ENCODE measurements around the gene RNF224. TPM values are rescaled to one million over a fixed set of nuclear protein-coding genes. Genes with fewer than 3 reads are reported as not detected.

The RNF224 gene
- total RNA-seq, 1 donor from 2014 or later: not detected

- Histone ChIP-seq H3K79me2 (ENCODE audit: insufficient read depth, low read length) (peaks cover 78% of the 10 kb centered on the region), H3K4me3 (ENCODE audit: insufficient read depth, low read depth, low read length) (peak overlapping the region; percentile 94), H3K36me3 (ENCODE audit: insufficient read depth, low read length) (no peaks in the 10 kb centered on the region), H3K4me1 (ENCODE audit: insufficient read depth, low read length) (peaks cover 19% of the 10 kb centered on the region), H4K20me1 (ENCODE audit: insufficient read depth, low read length) (peaks cover 73% of the 10 kb centered on the region), H3K9ac (ENCODE audit: low read length) (peak overlapping the region; percentile 93), H3K4me2 (ENCODE audit: low read length) (peak overlapping the region; percentile 99), H3K27ac (ENCODE audit: low read depth, low read length) (peak overlapping the region; percentile 90), H3K27me3 (ENCODE audit: insufficient read depth, low read length) (no peaks in the 10 kb centered on the region), H2AFZ (ENCODE audit: low read depth, low read length) (peak overlapping the region; percentile 87), H3K9me3 (ENCODE audit: insufficient read depth, low read depth, low read length) (no peaks in the 10 kb centered on the region)
- DNase-seq (ENCODE audit: low read depth) (no peak), FAIRE-seq (no peak)
- Mint-ChIP-seq H3K4me3 (ENCODE audit: unreplicated experiment) (peak overlapping the region; percentile 95), H3K27ac (ENCODE audit: unreplicated experiment) (peak overlapping the region; percentile 87), H3K4me1 (ENCODE audit: low read depth, unreplicated experiment) (peaks cover 17% of the 10 kb centered on the region), H3K36me3 (ENCODE audit: low read depth, unreplicated experiment) (peaks cover 7% of the 10 kb centered on the region), H3K9me3 (ENCODE audit: unreplicated experiment) (no peaks in the 10 kb centered on the region), H3K27me3 (ENCODE audit: low read depth, unreplicated experiment) (no peaks in the 10 kb centered on the region)
- no peak for TF ChIP-seq EZH2 (IDR thresholded peaks at IDR 0.05; ENCODE audit: insufficient read depth, low read length)
- no peak for TF ChIP-seq CTCF (IDR thresholded peaks at IDR 0.05; ENCODE audit: insufficient read depth, low read depth, low read length)
Observed at GRCh38 chr9:137189297-137190295, 37.7 kb upstream of the RNF224 start.

GRCh38 chr9:137190315-137190856 lies 36.9 kb upstream of the RNF224 start:
- peaks cover 7% of the 10 kb centered on the region for H3K36me3 Mint-ChIP-seq (ENCODE audit: low read depth, unreplicated experiment)
- H3K4me2 ChIP-seq (ENCODE audit: low read length): peak overlapping the region; percentile 99
- DNase-seq (ENCODE audit: low read depth) (no peak), FAIRE-seq (no peak)
- H3K79me2 ChIP-seq (ENCODE audit: insufficient read depth, low read length): peaks cover 81% of the 10 kb centered on the region
- H4K20me1 ChIP-seq (ENCODE audit: insufficient read depth, low read length): peaks cover 80% of the 10 kb centered on the region
- no peak overlapping the region for H3K27ac ChIP-seq (ENCODE audit: low read depth, low read length)
- H3K27ac Mint-ChIP-seq (ENCODE audit: unreplicated experiment): peak overlapping the region; percentile 26
- peak overlapping the region; percentile 93 for H3K9ac ChIP-seq (ENCODE audit: low read length)
- H3K4me1 ChIP-seq (ENCODE audit: insufficient read depth, low read length): peaks cover 19% of the 10 kb centered on the region
- no peaks in the 10 kb centered on the region for H3K27me3 Mint-ChIP-seq (ENCODE audit: low read depth, unreplicated experiment)
- TF ChIP-seq EZH2 (IDR thresholded peaks at IDR 0.05; ENCODE audit: insufficient read depth, low read length) (no peak), CTCF (IDR thresholded peaks at IDR 0.05; ENCODE audit: insufficient read depth, low read depth, low read length) (no peak)
- no peaks in the 10 kb centered on the region for H3K9me3 Mint-ChIP-seq (ENCODE audit: unreplicated experiment)
- no peak overlapping the region for H3K4me3 ChIP-seq (ENCODE audit: insufficient read depth, low read depth, low read length)
- peak overlapping the region; percentile 95 for H3K4me3 Mint-ChIP-seq (ENCODE audit: unreplicated experiment)
- H3K36me3 ChIP-seq (ENCODE audit: insufficient read depth, low read length): no peaks in the 10 kb centered on the region
- H3K4me1 Mint-ChIP-seq (ENCODE audit: low read depth, unreplicated experiment): peaks cover 20% of the 10 kb centered on the region
- H2AFZ ChIP-seq (ENCODE audit: low read depth, low read length): no peak overlapping the region
- H3K27me3 ChIP-seq (ENCODE audit: insufficient read depth, low read length): no peaks in the 10 kb centered on the region
- no peaks in the 10 kb centered on the region for H3K9me3 ChIP-seq (ENCODE audit: insufficient read depth, low read depth, low read length)
